Ascending aorta (tissue), 2 donors: Measurements from ENCODE around the gene AK3. TPM values are rescaled to one million over a fixed set of nuclear protein-coding genes. Genes with fewer than 3 reads are reported as not detected.

Experiments
- DNase-seq, 2 donors: peaks; one replicate each; pipeline ENCODE4 v3.0.0-alpha.2; 2019; ENCODE audit warnings: low spot score in 2 of 2
- H3K27ac ChIP-seq, 2 donors: fragments of 200-600 bp; sonication (generic); one replicate each; pipeline ENCODE4 v1.5.1; 2016 to 2017; ENCODE audit warnings: mild to moderate bottlenecking in 1 of 2
- H3K27me3 ChIP-seq: fragments of 200-600 bp; sonication (generic); one replicate; pipeline ENCODE4 v1.5.1; 2017
- H3K36me3 ChIP-seq, 2 donors: fragments of 200-600 bp; sonication (generic); one replicate each; pipeline ENCODE4 v1.5.1; 2016
- H3K4me1 ChIP-seq, 2 donors: fragments of 200-600 bp; sonication (generic); one replicate each; pipeline ENCODE4 v1.5.1; 2016 to 2017; ENCODE audit warnings: mild to moderate bottlenecking in 1 of 2
- H3K4me3 ChIP-seq, 2 donors: fragments of 200-600 bp; sonication (generic); one replicate each; pipeline ENCODE4 v1.5.1; 2016 to 2017; ENCODE audit warnings: mild to moderate bottlenecking in 1 of 2
- H3K9me3 ChIP-seq, 2 donors: fragments of 200-600 bp; sonication (generic); one replicate each; pipeline ENCODE4 v1.5.1; 2016
- CTCF ChIP-seq, 3 experiments: fragments of 200-600 bp in 2 of 3; fragments of 450-650 bp in 1 of 3; sonication (generic) in 2 of 3; IDR thresholded peaks; one replicate each; pipeline ENCODE4 v1.5.1; 2016 to 2019; ENCODE audit warnings: antibody characterized with exemption in 3 of 3, mild to moderate bottlenecking in 1 of 3, moderate library complexity in 1 of 3
- intact Hi-C: fragments of 100-400 bp; cut with DNase I; formaldehyde crosslinking; loops from one replicate; pipeline ENCODE4 v1.15.1; 2023
- total RNA-seq: library from RNA; depleted of rRNA; stranded (reverse); fragments of >200 nt; gene quantifications from one replicate; pipeline ENCODE4 v1.1.0, GENCODE V29; 2016

AK3 gene
- total RNA-seq, 1 donor from 2014 or later, result 37.1 TPM

GRCh38 chr9:4679268-4680172 is 61.5 kb downstream of the AK3 start, which contains the start of gene CDC37L1:
CDC37L1 (plus strand) TSS chr9:4679569; CDS start chr9:4679768, 199 bp downstream.
- Histone ChIP-seq H3K9me3 (no peaks in the 10 kb centered on the region), H3K27ac (peak within 1 kb of the TSS; percentile 97 to 98), H3K36me3 (no peaks in the 10 kb centered on the region), H3K4me1 (peaks cover 0 to 16% of the 10 kb centered on the region in 2 donors), H3K27me3 (no peaks in the 10 kb centered on the region), H3K4me3 (peak within 1 kb of the TSS; percentile 79 to 91)
- TF ChIP-seq CTCF (IDR thresholded peaks at IDR 0.05), result peak; percentile 61 to 76 (median 76)
- intact Hi-C loops, result loop anchor here (1.0 to 5.0 kb wide), 6 partner anchors 17 to 1152 kb away; partner anchors contain the start of genes AK3, PLGRKT, PLPP6 and RFX3
- DNase-seq, result peak; percentile 87 to 99

- H3K27me3 ChIP-seq, result no peaks in the 10 kb centered on the region
- no peaks in the 10 kb centered on the region for H3K9me3 ChIP-seq
- peaks cover 0 to 15% of the 10 kb centered on the region in 2 donors for H3K4me1 ChIP-seq
- no peaks in the 10 kb centered on the region for H3K36me3 ChIP-seq
- peak overlapping the region; percentile 79 to 91 for H3K4me3 ChIP-seq
- intact Hi-C loops, result loop anchor here (1.0 to 5.0 kb wide), 4 partner anchors 16 to 1151 kb away; partner anchors contain the start of genes PLPP6, RFX3 and RIC1
- no peak for TF ChIP-seq CTCF (IDR thresholded peaks at IDR 0.05)
- no peak for DNase-seq
- peak overlapping the region; percentile 97 to 98 for H3K27ac ChIP-seq
These were observed 62.2 kb downstream of the AK3 start for GRCh38 chr9:4678679-4679267.

DNA sequence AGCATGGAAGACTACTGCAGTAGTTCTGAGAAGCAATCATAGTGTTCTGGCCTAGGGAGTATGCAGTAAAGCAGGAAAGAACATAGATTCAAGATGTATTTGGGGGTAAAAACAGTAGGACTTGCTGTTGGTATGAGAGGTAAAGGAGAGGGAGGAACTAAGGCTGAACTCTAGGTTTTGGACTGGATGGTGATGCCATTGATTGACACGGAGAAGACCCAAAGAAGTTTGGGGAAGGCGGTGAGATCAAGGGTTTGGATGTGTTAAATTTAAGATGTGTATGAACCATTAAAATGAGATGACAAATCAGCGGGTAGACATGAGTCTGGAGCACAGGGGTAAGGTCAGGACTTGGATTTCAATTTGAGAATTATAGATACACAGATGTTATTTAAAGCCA is 63.6 kb downstream of the AK3 start:
- no peak for DNase-seq
- H3K27ac ChIP-seq, result peak overlapping the region in 1 of 2 donors; percentile 14
- intact Hi-C loops, result loop anchor here (5.0 kb wide), 3 partner anchors 380 to 1150 kb away; partner anchors contain the start of genes RFX3 and RIC1
- TF ChIP-seq CTCF (IDR thresholded peaks at IDR 0.05), result no peak
- no peak overlapping the region for H3K4me3 ChIP-seq
- no peaks in the 10 kb centered on the region for H3K27me3 ChIP-seq
- no peaks in the 10 kb centered on the region for H3K36me3 ChIP-seq
- H3K9me3 ChIP-seq, result no peaks in the 10 kb centered on the region
- H3K4me1 ChIP-seq, result peaks cover 0 to 5% of the 10 kb centered on the region in 2 donors

DNA sequence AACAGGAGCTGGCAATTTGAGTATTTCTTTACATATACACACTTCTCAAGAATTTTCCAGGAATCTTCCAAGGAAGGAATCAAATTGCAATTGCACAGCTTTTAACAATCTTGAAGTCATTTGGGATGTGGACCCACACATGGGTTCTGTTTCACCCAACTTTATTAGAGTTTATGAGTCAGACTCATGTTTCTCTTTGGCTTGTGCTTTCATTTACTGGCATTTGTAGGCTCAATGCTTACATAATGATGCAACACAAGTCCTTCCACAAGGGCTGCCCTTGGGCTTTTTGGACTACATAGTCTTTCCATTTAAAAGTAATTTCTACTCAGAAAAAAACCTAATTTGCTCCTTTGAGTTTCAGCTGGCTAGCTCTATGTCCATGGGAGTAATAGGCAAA is 66.2 kb downstream of the AK3 start:
- H3K4me3 ChIP-seq, result no peak overlapping the region
- intact Hi-C loops, result loop anchor here (5.0 kb wide), 3 partner anchors 377 to 1147 kb away; partner anchors contain the start of genes RFX3 and RIC1
- H3K36me3 ChIP-seq, result no peaks in the 10 kb centered on the region
- no peak overlapping the region for H3K27ac ChIP-seq
- no peaks in the 10 kb centered on the region for H3K9me3 ChIP-seq
- no peak for DNase-seq
- TF ChIP-seq CTCF (IDR thresholded peaks at IDR 0.05), result no peak
- H3K27me3 ChIP-seq, result no peaks in the 10 kb centered on the region
- H3K4me1 ChIP-seq, result peaks cover 0 to 4% of the 10 kb centered on the region in 2 donors

DNA sequence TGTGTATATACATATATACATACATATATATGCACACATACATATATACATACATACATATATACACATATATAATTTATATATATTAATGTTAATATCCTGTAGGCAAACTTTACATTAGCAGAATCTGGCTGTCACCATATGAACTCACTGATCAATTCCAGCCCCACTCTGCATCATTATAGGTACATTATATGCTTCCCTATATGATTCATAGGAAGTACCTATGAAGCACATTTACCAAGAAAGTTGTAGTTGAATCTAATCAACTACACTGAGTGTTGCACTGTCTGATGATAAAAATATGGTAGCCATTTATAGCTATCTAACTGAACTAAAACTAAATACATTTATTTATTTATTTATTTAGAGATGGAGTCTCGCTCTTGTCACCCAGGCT is 69.3 kb downstream of the AK3 start:
- intact Hi-C loops, result no loop called here
- no peak for TF ChIP-seq CTCF (IDR thresholded peaks at IDR 0.05)
- Histone ChIP-seq H3K36me3 (no peaks in the 10 kb centered on the region), H3K4me1 (no peaks in the 10 kb centered on the region), H3K27me3 (no peaks in the 10 kb centered on the region), H3K9me3 (no peaks in the 10 kb centered on the region), H3K27ac (no peak overlapping the region), H3K4me3 (no peak overlapping the region)
- DNase-seq, result no peak
